Parathyroid adenoma (tissue), 2 donors: ENCODE data around the gene CFAP53.
A peak's percentile ranks its signal among the peaks of the same experiment; 100 is the strongest.

Experiments
- H2AFZ ChIP-seq: fragments of 300-600 bp; sonication (generic); one replicate; pipeline ENCODE4 v1.7.0; 2017; ENCODE audit warnings: antibody characterized with exemption, mild to moderate bottlenecking
- H3K27ac ChIP-seq: fragments of 300-600 bp; sonication (generic); one replicate; pipeline ENCODE4 v1.7.0; 2017
- H3K27me3 ChIP-seq: fragments of 300-600 bp; sonication (generic); one replicate; pipeline ENCODE4 v1.7.0; 2017; ENCODE audit warnings: low read length; ENCODE audit not compliant: control insufficient read depth, insufficient read depth
- H3K36me3 ChIP-seq: fragments of 300-600 bp; sonication (generic); one replicate; pipeline ENCODE4 v1.7.0; 2017; ENCODE audit warnings: low read length; ENCODE audit not compliant: control insufficient read depth, insufficient read depth
- H3K4me1 ChIP-seq: fragments of 300-600 bp; sonication (generic); one replicate; pipeline ENCODE4 v1.7.0; 2017; ENCODE audit warnings: control low read depth
- H3K4me2 ChIP-seq: fragments of 300-600 bp; sonication (generic); one replicate; pipeline ENCODE4 v1.7.0; 2017; ENCODE audit warnings: low read length
- H3K4me3 ChIP-seq: fragments of 300-600 bp; sonication (generic); one replicate; pipeline ENCODE4 v1.7.0; 2017; ENCODE audit warnings: low read depth, low read length
- H3K79me2 ChIP-seq: fragments of 300-600 bp; sonication (generic); one replicate; pipeline ENCODE4 v1.7.0; 2017; ENCODE audit warnings: control low read depth
- H3K9ac ChIP-seq: fragments of 300-600 bp; sonication (generic); one replicate; pipeline ENCODE4 v1.7.0; 2017; ENCODE audit warnings: mild to moderate bottlenecking
- H3K9me3 ChIP-seq: fragments of 300-600 bp; sonication (generic); one replicate; pipeline ENCODE4 v1.7.0; 2017; ENCODE audit warnings: low read length; ENCODE audit not compliant: control insufficient read depth
- TF ChIP-seq, protein P1 (sequence below): fragments of 300-600 bp; sonication (generic); IDR thresholded peaks from one replicate; pipeline ENCODE4 v1.7.0; 2017; ENCODE audit warnings: antibody characterized with exemption, mild to moderate bottlenecking
- donor health status: primary hyperparathyroidism.

CFAP53 gene

GRCh38 chr18:50207722-50208121 is 58.6 kb downstream of the CFAP53 start:
- H3K27ac ChIP-seq, result no peak overlapping the region
- H3K9ac ChIP-seq, result no peak overlapping the region
- peaks cover 5% of the 10 kb centered on the region for H3K4me1 ChIP-seq
- no peaks in the 10 kb centered on the region for H3K36me3 ChIP-seq
- no peaks in the 10 kb centered on the region for H3K9me3 ChIP-seq
- H2AFZ ChIP-seq, result no peak overlapping the region
- H3K4me3 ChIP-seq, result no peak overlapping the region
- H3K4me2 ChIP-seq, result no peak overlapping the region
- H3K27me3 ChIP-seq, result no peaks in the 10 kb centered on the region
- no peaks in the 10 kb centered on the region for H3K79me2 ChIP-seq
- TF ChIP-seq, protein P1, sequence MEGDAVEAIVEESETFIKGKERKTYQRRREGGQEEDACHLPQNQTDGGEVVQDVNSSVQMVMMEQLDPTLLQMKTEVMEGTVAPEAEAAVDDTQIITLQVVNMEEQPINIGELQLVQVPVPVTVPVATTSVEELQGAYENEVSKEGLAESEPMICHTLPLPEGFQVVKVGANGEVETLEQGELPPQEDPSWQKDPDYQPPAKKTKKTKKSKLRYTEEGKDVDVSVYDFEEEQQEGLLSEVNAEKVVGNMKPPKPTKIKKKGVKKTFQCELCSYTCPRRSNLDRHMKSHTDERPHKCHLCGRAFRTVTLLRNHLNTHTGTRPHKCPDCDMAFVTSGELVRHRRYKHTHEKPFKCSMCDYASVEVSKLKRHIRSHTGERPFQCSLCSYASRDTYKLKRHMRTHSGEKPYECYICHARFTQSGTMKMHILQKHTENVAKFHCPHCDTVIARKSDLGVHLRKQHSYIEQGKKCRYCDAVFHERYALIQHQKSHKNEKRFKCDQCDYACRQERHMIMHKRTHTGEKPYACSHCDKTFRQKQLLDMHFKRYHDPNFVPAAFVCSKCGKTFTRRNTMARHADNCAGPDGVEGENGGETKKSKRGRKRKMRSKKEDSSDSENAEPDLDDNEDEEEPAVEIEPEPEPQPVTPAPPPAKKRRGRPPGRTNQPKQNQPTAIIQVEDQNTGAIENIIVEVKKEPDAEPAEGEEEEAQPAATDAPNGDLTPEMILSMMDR, result no peak

DNA sequence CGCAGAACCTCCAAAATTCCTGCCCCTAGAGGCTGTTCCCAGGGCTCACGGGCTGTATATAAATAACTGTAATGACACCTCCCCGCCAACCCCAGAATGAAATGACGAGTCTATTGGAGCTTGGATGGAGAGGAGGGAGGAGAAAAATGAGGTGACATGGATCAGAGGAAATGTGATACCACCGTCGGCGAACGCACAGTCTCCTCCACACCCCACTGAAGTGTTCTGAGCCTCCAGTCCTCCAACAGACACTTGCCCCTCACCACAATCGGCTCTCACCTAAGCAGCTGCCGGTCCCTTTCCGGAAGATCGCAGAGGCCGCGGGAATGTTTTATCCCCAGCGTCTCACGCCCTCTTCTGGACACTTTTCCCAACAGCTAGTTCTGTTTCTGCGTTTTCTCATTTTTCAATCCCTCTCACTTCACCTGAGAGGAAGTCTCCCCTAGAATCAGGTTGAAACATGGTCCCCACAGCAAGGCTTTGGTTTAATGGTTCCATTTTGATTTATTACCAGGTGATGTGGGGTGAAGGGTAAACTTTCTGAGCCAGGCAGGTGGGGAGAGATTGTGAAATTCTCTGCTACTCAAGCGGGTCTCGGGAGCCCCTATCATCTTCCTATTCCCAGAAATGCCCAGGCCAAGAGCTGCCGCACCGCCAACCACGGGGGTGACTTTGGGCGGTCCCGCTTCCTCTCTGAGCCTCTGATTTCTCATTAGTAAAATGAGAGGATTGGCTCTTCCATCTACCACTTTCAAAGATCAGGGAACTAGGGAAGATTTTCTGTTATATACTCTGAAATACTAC is 62.3 kb downstream of the CFAP53 start:
- TF ChIP-seq, protein P1, result peak; percentile 69
- no peaks in the 10 kb centered on the region for H3K36me3 ChIP-seq
- no peak overlapping the region for H3K27ac ChIP-seq
- H3K79me2 ChIP-seq, result no peaks in the 10 kb centered on the region
- no peak overlapping the region for H3K4me2 ChIP-seq
- no peaks in the 10 kb centered on the region for H3K9me3 ChIP-seq
- H3K9ac ChIP-seq, result no peak overlapping the region
- peak overlapping the region; percentile 65 for H2AFZ ChIP-seq
- H3K4me1 ChIP-seq, result peaks cover 5% of the 10 kb centered on the region
- no peaks in the 10 kb centered on the region for H3K27me3 ChIP-seq
- no peak overlapping the region for H3K4me3 ChIP-seq

DNA sequence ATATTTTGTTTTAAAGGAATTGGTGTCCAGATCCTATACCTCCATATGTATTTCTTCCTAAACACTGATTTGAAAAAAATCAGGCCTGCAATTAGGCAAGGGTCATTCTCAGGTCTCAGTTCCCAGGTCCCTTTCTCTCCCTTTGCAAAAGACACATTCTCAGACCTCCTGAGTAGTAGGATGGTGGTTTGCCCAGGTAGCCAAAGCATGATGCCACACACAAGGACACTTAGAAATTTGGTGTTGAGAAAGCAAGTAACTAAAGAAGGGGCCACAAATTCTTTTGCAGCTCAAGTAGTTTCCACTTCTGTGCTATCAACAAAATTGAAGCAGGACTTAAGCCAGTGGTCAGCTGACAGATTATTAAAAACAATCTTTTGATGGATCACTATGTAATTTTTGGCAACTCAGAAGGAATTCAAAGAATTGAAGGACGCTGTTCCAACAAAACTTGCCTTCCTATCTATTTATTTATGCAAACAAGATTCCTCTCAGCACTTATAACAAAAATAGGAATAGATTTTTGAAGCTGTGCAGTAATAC is 64.7 kb downstream of the CFAP53 start:
- Histone ChIP-seq H3K79me2 (no peaks in the 10 kb centered on the region), H3K27ac (no peak overlapping the region), H2AFZ (no peak overlapping the region), H3K4me2 (no peak overlapping the region), H3K27me3 (no peaks in the 10 kb centered on the region), H3K9ac (no peak overlapping the region), H3K4me1 (peaks cover 5% of the 10 kb centered on the region), H3K4me3 (no peak overlapping the region), H3K36me3 (no peaks in the 10 kb centered on the region), H3K9me3 (no peaks in the 10 kb centered on the region)
- TF ChIP-seq, protein P1, result no peak

- H3K9ac ChIP-seq, result no peak overlapping the region
- TF ChIP-seq, protein P1, result no peak
- H3K9me3 ChIP-seq, result no peaks in the 10 kb centered on the region
- H3K79me2 ChIP-seq, result no peaks in the 10 kb centered on the region
- no peaks in the 10 kb centered on the region for H3K27me3 ChIP-seq
- no peak overlapping the region for H3K4me3 ChIP-seq
- no peak overlapping the region for H2AFZ ChIP-seq
- H3K4me1 ChIP-seq, result peaks cover 8% of the 10 kb centered on the region
- no peak overlapping the region for H3K27ac ChIP-seq
- no peak overlapping the region for H3K4me2 ChIP-seq
- no peaks in the 10 kb centered on the region for H3K36me3 ChIP-seq
Observed at GRCh38 chr18:50199921-50200320, 66.4 kb downstream of the CFAP53 start.
